Activated naive CD8-positive, alpha-beta T cell (primary cell): Measurements from ENCODE around the gene ROBO3.

Experiments used
- H3K27ac Mint-ChIP-seq: one replicate; pipeline ENCODE4 v1.8.0; 2021; ENCODE audit warnings: mixed read lengths
- H3K27me3 Mint-ChIP-seq: one replicate; pipeline ENCODE4 v1.8.0; 2021; ENCODE audit warnings: mixed read lengths
- H3K36me3 Mint-ChIP-seq: one replicate; pipeline ENCODE4 v1.8.0; 2021; ENCODE audit warnings: mixed read lengths
- H3K4me1 Mint-ChIP-seq: one replicate; pipeline ENCODE4 v1.8.0; 2021; ENCODE audit warnings: low read depth, mixed read lengths
- H3K4me3 Mint-ChIP-seq: one replicate; pipeline ENCODE4 v1.8.0; 2021; ENCODE audit warnings: mild to moderate bottlenecking, mixed read lengths
- H3K9me3 Mint-ChIP-seq: one replicate; pipeline ENCODE4 v1.8.0; 2021; ENCODE audit warnings: low read depth, mixed read lengths

The ROBO3 gene

GRCh38 chr11:124890151-124890550, 24.9 kb downstream of the ROBO3 start:
- Mint-ChIP-seq H3K9me3 (no peaks in the 10 kb centered on the region), H3K4me3 (no peak overlapping the region), H3K4me1 (peaks cover 4% of the 10 kb centered on the region), H3K27ac (no peak overlapping the region), H3K27me3 (peaks cover 5% of the 10 kb centered on the region), H3K36me3 (no peaks in the 10 kb centered on the region)

DNA sequence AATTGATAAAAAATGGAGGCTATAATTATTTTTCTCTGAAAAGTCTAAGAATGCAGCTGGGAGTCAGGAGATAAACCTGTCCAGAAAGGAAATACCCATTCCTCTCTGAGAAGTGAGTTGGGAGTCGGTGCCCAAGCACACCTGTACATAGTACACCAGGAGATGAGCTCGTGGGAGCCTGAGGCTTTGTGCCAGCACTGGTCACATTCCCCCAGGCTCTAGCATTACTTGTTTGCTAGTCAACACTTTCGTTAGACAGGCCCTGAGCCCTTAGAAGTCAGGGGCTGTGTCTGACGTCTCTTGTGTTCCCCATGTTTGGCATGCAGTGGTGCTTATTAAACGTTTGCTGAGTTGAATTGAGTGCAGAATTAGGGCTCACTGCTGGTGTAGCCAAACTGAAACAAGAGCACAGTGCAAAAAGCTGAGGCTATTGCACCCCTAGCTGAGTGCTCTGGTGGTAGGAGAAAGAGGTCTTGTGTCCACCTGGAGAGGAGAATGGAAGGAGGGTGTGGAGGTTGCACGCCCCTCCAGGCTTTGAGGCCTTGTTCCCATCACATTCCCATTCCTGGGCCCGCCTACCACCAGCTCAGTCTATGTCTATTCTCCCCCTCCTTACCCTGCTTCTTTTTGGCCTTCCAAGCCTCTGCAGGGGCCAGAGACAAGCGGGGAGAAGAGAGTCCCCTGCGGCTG, 25.6 kb downstream of the ROBO3 start:
- no peak overlapping the region for H3K4me3 Mint-ChIP-seq
- peaks cover 4% of the 10 kb centered on the region for H3K4me1 Mint-ChIP-seq
- H3K9me3 Mint-ChIP-seq, result no peaks in the 10 kb centered on the region
- H3K27me3 Mint-ChIP-seq, result peaks cover 5% of the 10 kb centered on the region
- H3K27ac Mint-ChIP-seq, result no peak overlapping the region
- no peaks in the 10 kb centered on the region for H3K36me3 Mint-ChIP-seq

DNA sequence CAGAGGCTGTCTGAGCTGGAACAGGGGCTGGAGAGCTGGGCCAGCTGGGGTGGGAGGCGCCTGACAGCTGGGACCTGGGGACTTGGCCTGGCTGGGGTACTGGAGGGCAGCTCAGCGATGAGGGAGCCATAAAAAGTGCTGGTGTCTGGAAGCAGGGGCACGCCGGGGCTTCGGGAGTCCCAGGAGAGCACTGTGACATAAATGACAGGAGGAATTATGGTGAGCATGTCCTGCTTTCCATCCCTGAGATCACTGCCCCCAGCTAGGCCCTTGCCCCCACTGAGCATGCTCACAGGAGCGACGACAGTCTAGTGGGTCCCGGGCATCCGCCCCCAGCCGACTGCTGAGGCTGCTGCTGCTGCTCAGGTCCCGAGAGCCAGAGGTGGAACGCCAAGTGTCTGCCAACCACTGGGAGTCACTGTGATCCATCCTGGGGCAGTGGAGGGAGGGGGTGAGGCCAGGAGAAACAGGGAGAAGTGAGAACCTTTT, 26.2 kb downstream of the ROBO3 start:
- no peaks in the 10 kb centered on the region for H3K9me3 Mint-ChIP-seq
- H3K4me3 Mint-ChIP-seq, result no peak overlapping the region
- peaks cover 2% of the 10 kb centered on the region for H3K27me3 Mint-ChIP-seq
- peaks cover 4% of the 10 kb centered on the region for H3K4me1 Mint-ChIP-seq
- H3K36me3 Mint-ChIP-seq, result no peaks in the 10 kb centered on the region
- H3K27ac Mint-ChIP-seq, result no peak overlapping the region

DNA sequence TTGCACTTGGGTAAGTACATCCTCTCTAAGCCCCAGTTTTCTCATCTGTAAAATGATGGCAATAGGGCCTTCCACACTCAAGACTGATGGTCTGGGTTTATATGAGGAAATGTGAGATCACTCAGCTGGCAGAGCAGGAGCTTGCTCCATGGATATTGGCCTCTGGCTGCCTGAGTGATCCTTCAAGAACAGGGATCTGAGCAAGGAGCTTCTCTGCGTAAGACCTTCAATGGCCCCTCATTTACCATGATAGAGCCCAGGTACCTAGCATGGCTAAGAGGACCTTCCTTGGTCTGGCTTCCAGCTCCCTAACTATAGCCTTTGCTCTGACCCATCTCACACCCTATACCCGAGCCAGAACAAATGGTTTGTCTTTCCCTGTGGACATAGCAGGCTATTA, 26.9 kb downstream of the ROBO3 start:
- Mint-ChIP-seq H3K27ac (no peak overlapping the region), H3K36me3 (no peaks in the 10 kb centered on the region), H3K4me1 (peaks cover 4% of the 10 kb centered on the region), H3K4me3 (no peak overlapping the region), H3K9me3 (no peaks in the 10 kb centered on the region), H3K27me3 (peaks cover 2% of the 10 kb centered on the region)

DNA sequence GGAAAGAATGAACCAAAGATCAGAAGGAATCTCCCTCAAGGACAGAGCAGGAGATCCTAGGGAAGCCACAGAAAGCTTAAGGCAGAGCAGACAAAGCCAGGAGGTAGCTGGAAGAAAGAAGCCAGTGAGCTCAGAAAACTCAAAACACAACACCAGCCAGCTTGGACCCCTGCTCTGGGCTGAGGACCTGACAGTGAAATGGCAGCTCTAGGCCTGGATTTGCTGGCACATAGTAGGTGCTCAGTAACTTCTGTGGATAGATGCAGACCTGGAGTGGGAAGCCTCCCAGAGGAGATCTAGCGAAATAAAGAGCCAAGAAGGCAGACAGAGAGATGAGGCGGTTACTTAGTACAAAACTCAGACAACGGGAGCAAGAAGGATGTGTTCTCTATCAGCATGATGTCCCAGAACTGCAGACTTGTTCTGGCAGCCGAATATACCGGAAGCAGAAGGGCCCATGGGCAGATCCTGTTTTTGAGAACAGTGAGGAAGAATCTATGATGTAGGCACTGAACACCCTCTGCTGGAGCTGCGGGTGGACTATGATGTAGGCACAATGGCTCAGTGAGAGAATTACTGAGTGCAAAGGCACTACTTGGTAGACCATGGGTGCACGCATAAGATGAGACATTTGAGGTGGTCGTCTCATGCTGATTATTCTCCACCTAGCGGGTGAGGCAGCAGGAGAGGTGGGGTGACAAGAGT, 27.7 kb downstream of the ROBO3 start:
- H3K36me3 Mint-ChIP-seq, result no peaks in the 10 kb centered on the region
- peaks cover 7% of the 10 kb centered on the region for H3K4me1 Mint-ChIP-seq
- no peaks in the 10 kb centered on the region for H3K9me3 Mint-ChIP-seq
- H3K27me3 Mint-ChIP-seq, result peaks cover 2% of the 10 kb centered on the region
- H3K27ac Mint-ChIP-seq, result no peak overlapping the region
- no peak overlapping the region for H3K4me3 Mint-ChIP-seq

- peaks cover 9% of the 10 kb centered on the region for H3K4me1 Mint-ChIP-seq
- H3K9me3 Mint-ChIP-seq, result no peaks in the 10 kb centered on the region
- H3K4me3 Mint-ChIP-seq, result no peak overlapping the region
- H3K27ac Mint-ChIP-seq, result no peak overlapping the region
- H3K36me3 Mint-ChIP-seq, result no peaks in the 10 kb centered on the region
- H3K27me3 Mint-ChIP-seq, result no peaks in the 10 kb centered on the region
Measured at GRCh38 chr11:124893781-124894401, 28.7 kb downstream of the ROBO3 start.

DNA sequence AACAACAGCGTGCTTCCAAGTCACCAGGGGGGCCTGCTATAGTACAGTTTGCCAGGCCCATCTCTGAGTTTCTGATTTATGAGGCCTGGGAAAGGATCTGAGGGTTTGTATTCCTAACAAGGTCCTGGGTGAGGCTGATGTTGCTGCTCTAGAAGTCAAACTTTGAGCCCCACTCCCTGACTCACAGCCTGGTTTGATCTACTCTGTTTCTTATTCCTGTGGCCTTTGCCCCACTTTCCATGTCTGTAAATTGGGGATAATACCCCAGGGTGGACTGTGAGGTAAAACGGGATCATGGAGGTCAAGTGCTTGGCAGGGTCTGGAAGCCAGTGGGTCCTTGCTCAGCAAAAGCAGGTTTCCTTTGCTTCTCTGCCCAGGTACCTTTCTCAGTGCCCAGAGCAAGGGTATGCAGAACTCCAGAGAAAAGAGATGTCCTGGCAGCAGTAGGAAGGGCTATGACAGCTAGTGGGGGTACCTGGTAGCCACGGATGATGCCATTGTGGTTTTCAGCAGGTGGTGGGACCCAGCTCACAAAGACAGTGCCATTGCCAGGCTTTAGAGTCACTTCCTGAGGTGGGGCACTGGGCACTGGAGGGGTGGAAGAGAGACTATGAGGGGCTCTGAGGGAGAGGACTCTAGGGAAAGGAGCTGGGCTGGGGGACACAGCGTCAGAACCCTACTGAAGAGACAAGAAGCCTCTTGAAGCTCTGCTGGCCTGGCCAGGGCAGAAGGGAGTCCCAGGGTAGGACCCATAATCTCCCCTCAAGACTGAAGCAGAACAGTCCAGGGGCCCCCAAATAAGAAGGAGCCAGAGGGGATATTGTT, 29.6 kb downstream of the ROBO3 start:
- peaks cover 2% of the 10 kb centered on the region for H3K27me3 Mint-ChIP-seq
- H3K4me3 Mint-ChIP-seq, result no peak overlapping the region
- H3K36me3 Mint-ChIP-seq, result no peaks in the 10 kb centered on the region

GRCh38 chr11:124895471-124895971, 30.3 kb downstream of the ROBO3 start:
- Mint-ChIP-seq H3K36me3 (no peaks in the 10 kb centered on the region), H3K27ac (no peak overlapping the region), H3K4me1 (peaks cover 9% of the 10 kb centered on the region), H3K4me3 (no peak overlapping the region), H3K9me3 (no peaks in the 10 kb centered on the region), H3K27me3 (peaks cover 2% of the 10 kb centered on the region)

More for the DNA sequence above, 29.6 kb downstream of the ROBO3 start:
- H3K27ac Mint-ChIP-seq, result no peak overlapping the region
- H3K4me1 Mint-ChIP-seq, result peaks cover 9% of the 10 kb centered on the region
- H3K9me3 Mint-ChIP-seq, result no peaks in the 10 kb centered on the region

DNA sequence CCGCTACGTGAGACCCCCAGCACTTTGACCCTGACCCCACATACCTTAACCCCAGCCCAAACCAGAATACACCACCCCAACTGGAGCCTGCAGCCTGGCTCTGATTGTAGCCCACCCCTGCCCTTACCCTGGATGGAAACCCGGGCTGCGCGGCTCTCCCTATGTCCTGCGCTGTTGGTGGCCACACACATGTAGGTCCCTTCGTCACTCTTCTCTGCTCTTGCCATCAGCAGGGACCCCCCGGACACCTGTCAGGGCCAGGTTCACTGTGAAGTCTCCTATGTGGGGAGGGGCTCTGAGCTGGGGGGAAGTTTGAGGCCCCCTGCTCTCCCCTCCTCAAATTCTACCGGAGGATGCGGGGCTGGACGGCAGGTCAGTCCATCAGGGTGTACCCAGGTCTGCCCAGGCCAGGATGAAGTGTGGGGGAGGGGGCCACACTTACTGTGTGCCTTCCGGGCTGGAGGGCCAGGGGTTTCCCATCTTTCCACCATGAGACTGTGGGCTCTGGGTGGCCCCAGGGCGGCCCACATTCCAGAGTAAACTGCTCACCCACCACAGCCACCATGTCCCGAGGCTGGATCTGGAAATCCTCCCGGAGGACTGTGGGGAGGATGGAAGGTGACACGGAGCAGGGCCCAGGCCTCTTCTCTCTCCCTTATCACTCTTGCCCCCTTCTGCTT, 31.0 kb downstream of the ROBO3 start:
- Mint-ChIP-seq H3K4me3 (no peak overlapping the region), H3K9me3 (no peaks in the 10 kb centered on the region), H3K36me3 (no peaks in the 10 kb centered on the region), H3K4me1 (peaks cover 9% of the 10 kb centered on the region), H3K27me3 (peaks cover 5% of the 10 kb centered on the region), H3K27ac (no peak overlapping the region)

DNA sequence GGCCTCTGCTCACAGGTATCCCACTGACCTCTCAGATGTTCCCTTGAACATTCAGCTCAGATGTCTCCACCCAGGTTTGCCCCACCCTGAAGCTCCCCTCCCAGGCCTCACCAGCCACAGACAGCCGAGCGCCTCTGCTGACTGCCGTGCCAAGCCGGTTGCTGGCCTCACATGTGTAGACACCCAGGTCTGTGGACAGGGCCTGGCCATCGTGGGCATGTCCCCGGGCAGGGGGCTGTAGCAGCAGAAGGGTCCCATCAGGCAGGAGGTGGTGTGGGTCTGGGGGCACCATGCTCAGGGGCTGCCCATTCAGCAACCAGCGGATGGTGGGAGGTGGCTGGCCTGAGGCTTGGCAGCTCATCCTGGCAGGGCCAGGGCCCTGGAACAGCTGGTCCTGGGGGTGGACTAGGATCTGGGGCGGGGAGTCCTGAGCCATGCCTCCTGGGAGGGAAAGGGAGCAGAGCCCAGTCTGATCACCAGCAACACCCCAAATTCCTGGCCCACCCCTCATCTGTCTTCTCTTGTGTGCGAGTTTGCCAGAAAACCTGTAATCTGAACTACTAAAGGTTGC, 31.7 kb downstream of the ROBO3 start:
- no peaks in the 10 kb centered on the region for H3K9me3 Mint-ChIP-seq
- no peaks in the 10 kb centered on the region for H3K36me3 Mint-ChIP-seq
- H3K27ac Mint-ChIP-seq, result no peak overlapping the region
- peaks cover 9% of the 10 kb centered on the region for H3K4me1 Mint-ChIP-seq
- peaks cover 7% of the 10 kb centered on the region for H3K27me3 Mint-ChIP-seq
- no peak overlapping the region for H3K4me3 Mint-ChIP-seq

DNA sequence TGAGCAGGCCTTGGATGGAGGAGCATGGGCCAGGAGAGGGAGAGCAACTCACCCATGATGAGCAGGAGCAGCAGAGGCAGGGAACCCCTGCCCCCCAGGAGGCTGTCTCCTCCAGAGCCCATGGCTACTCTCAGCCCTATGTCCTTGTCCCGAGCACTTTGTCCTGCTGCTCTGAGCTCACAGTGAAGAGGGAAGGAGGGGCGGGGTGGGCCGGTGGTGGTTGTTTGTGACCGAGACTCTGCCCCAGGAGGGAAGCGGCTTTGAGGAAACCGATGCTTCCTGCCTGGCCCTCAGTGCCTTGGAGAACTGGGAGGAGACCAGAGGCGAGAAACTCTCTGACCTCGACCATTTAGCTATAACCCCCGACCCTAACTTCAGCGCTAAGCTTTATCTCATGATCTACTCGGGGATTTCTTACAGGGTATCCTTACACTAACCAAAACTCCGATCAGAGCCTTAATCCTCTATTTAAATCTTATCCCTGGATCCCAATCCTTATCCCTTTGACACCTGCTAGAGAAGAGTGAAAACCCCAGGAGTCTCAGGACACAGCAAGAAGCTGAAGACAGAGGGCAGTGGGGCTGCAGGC, 32.5 kb downstream of the ROBO3 start, which contains the start of gene ROBO4:
TSS of gene ROBO4 (minus strand) at position 192 of the 589 bp plus-strand sequence. CDS start at position 122, 70 bp downstream.
- peaks cover 9% of the 10 kb centered on the region for H3K4me1 Mint-ChIP-seq
- no peaks in the 10 kb centered on the region for H3K9me3 Mint-ChIP-seq
- H3K27ac Mint-ChIP-seq, result no peak within 1 kb of the TSS
- no peaks in the 10 kb centered on the region for H3K36me3 Mint-ChIP-seq
- H3K4me3 Mint-ChIP-seq, result no peak within 1 kb of the TSS
- H3K27me3 Mint-ChIP-seq, result peaks cover 7% of the 10 kb centered on the region

- Mint-ChIP-seq H3K4me3 (no peak overlapping the region), H3K27ac (no peak overlapping the region), H3K36me3 (no peaks in the 10 kb centered on the region), H3K4me1 (peaks cover 5% of the 10 kb centered on the region), H3K27me3 (peaks cover 7% of the 10 kb centered on the region), H3K9me3 (no peaks in the 10 kb centered on the region)
Measured at GRCh38 chr11:124898263-124898680, 33.0 kb downstream of the ROBO3 start.

DNA sequence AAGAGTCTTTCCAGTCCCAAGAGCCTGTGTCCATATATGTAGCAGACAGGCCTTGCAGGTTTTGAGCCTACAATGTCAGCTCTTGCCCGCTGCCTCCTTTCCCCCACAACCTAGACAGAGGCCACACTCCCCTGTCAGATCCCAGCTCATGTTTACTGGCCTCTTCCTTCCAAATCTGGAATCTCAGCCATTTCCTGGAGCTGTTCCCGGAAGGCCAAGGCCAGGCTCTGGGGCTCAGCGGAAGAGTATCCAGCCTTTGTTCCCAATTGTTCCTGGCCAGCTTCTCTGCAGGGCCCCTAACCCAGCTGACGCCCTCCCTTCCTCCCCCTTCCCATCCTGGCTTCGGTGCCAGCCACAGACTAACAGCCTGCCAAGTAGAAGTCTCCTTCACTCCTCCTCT, 33.5 kb downstream of the ROBO3 start:
- no peak overlapping the region for H3K4me3 Mint-ChIP-seq
- peaks cover 7% of the 10 kb centered on the region for H3K27me3 Mint-ChIP-seq
- no peak overlapping the region for H3K27ac Mint-ChIP-seq
- H3K9me3 Mint-ChIP-seq, result no peaks in the 10 kb centered on the region
- no peaks in the 10 kb centered on the region for H3K36me3 Mint-ChIP-seq
- H3K4me1 Mint-ChIP-seq, result peaks cover 5% of the 10 kb centered on the region
